NB4 (cell line): Measurements from ENCODE around the gene MOGAT3.

ENCODE experiments used
- POLR2A ChIP-seq: IDR thresholded peaks from 2 replicates; pipeline ENCODE4 v1.6.1; 2011; ENCODE audit warnings: mild to moderate bottlenecking; ENCODE audit not compliant: insufficient read length; ENCODE audit errors: extremely low read depth
- TF ChIP-seq, protein P1 (sequence below): IDR thresholded peaks from one replicate; pipeline ENCODE4 v1.5.1; 2012; ENCODE audit warnings: low read depth, low read length
- TF ChIP-seq, protein P2 (sequence below): IDR thresholded peaks from 2 replicates; pipeline ENCODE4 v1.6.1; 2011; ENCODE audit warnings: low read depth, low read length

DNA sequence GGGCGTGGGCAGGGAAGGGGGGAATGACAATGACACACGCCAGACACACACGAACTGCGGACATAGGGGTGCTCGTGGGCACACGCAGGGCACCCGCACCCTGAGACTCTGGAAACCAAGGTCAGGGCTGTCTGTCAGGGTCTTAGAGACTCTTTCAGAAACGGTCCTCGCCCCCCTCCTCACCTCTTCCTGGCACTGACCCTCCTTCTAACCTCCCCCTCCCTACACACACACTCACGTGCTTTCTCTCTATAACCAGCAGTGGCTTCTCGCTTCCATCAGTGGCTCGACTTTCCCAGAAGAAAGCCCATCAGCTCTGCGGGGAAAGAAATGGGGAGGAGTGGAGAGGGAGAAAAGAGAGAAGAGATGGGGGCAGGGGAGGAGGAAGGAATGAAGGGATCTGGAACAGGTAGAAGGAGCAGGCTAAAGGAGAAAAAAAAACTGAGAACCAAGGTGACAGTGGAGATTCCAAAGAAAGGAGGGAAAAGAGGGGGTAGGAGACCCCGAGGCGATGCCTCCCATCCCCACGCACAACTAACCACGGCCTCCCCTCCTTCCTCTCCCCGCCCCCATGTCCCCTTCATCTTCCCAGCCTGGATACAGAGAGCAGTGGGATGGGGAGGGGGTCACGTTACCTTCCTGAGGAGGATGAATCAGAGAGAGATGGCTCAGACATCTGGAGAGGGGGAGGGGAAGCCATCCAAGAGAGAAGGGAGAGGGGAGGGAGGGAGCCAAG is 33.8 kb downstream of the MOGAT3 start:
- TF ChIP-seq, protein P1, sequence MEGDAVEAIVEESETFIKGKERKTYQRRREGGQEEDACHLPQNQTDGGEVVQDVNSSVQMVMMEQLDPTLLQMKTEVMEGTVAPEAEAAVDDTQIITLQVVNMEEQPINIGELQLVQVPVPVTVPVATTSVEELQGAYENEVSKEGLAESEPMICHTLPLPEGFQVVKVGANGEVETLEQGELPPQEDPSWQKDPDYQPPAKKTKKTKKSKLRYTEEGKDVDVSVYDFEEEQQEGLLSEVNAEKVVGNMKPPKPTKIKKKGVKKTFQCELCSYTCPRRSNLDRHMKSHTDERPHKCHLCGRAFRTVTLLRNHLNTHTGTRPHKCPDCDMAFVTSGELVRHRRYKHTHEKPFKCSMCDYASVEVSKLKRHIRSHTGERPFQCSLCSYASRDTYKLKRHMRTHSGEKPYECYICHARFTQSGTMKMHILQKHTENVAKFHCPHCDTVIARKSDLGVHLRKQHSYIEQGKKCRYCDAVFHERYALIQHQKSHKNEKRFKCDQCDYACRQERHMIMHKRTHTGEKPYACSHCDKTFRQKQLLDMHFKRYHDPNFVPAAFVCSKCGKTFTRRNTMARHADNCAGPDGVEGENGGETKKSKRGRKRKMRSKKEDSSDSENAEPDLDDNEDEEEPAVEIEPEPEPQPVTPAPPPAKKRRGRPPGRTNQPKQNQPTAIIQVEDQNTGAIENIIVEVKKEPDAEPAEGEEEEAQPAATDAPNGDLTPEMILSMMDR = no peak
- TF ChIP-seq, protein P2, sequence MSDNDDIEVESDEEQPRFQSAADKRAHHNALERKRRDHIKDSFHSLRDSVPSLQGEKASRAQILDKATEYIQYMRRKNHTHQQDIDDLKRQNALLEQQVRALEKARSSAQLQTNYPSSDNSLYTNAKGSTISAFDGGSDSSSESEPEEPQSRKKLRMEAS = no peak
- TF ChIP-seq POLR2A = no peak
